ENCODE data around the gene HMCN1. TPM values are rescaled to one million over a fixed set of nuclear protein-coding genes. Genes with fewer than 3 reads are reported as not detected.

Gene HMCN1
- total RNA-seq, 4 donors from 2014 or later, result 11.6 to 95.9 (median 78.6) TPM

GRCh38 chr1:186055846-186056245 lies 321.7 kb downstream of the HMCN1 start:
- peaks cover 0 to 23% of the 10 kb centered on the region in 2 donors for H3K36me3 ChIP-seq
- no peaks in the 10 kb centered on the region for H3K27me3 ChIP-seq
- no peaks in the 10 kb centered on the region for H3K9me3 ChIP-seq
- H3K4me1 ChIP-seq, result peaks cover 0 to 23% (median 3%) of the 10 kb centered on the region in 3 donors
- no peak overlapping the region for H3K27ac ChIP-seq
- TF ChIP-seq EP300 (IDR thresholded peaks at IDR 0.05) (no peak), POLR2A (IDR thresholded peaks at IDR 0.05) (no peak), CTCF (IDR thresholded peaks at IDR 0.05) (no peak), POLR2AphosphoS5 (IDR thresholded peaks at IDR 0.05) (no peak)
- 46 to 65% methylated on average over 2 of the region's 2 CpGs for WGBS, 2 donors (ENCODE audit: low coverage in 1 of 2)
- no peak for ATAC-seq
- H3K4me3 ChIP-seq, result no peak overlapping the region

- Histone ChIP-seq H3K9me3 (no peaks in the 10 kb centered on the region), H3K4me3 (no peak overlapping the region), H3K27ac (no peak overlapping the region), H3K27me3 (no peaks in the 10 kb centered on the region), H3K4me1 (peaks cover 0 to 23% (median 3%) of the 10 kb centered on the region in 3 donors), H3K36me3 (peaks cover 0 to 23% of the 10 kb centered on the region in 2 donors)
- WGBS, 2 donors (ENCODE audit: low coverage in 1 of 2), result 80 to 100% methylated on average over 1 of the region's 1 CpG
- TF ChIP-seq POLR2AphosphoS5 (IDR thresholded peaks at IDR 0.05), result no peak
- no peak for TF ChIP-seq EP300 (IDR thresholded peaks at IDR 0.05)
- TF ChIP-seq POLR2A (IDR thresholded peaks at IDR 0.05), result no peak
- TF ChIP-seq CTCF (IDR thresholded peaks at IDR 0.05), result no peak
- ATAC-seq, result no peak
Observed at GRCh38 chr1:186057086-186057485, 322.9 kb downstream of the HMCN1 start.

GRCh38 chr1:186059311-186059710 lies 325.1 kb downstream of the HMCN1 start:
- no peak overlapping the region for H3K4me3 ChIP-seq
- H3K27ac ChIP-seq, result peak overlapping the region in 1 of 4 donors; percentile 0
- 33 to 82% methylated on average over 1 of the region's 1 CpG for WGBS, 2 donors (ENCODE audit: low coverage in 1 of 2)
- TF ChIP-seq POLR2A (IDR thresholded peaks at IDR 0.05) (no peak), CTCF (IDR thresholded peaks at IDR 0.05) (no peak), POLR2AphosphoS5 (IDR thresholded peaks at IDR 0.05) (no peak), EP300 (IDR thresholded peaks at IDR 0.05) (no peak)
- peaks cover 0 to 23% (median 3%) of the 10 kb centered on the region in 3 donors for H3K4me1 ChIP-seq
- peaks cover 0 to 16% of the 10 kb centered on the region in 2 donors for H3K36me3 ChIP-seq
- H3K9me3 ChIP-seq, result no peaks in the 10 kb centered on the region
- H3K27me3 ChIP-seq, result no peaks in the 10 kb centered on the region
- ATAC-seq, result peak; percentile 83

GRCh38 chr1:186059752-186060151 lies 325.6 kb downstream of the HMCN1 start:
- Histone ChIP-seq H3K9me3 (no peaks in the 10 kb centered on the region), H3K27me3 (no peaks in the 10 kb centered on the region), H3K27ac (peak overlapping the region in 1 of 4 donors; percentile 0), H3K4me1 (peaks cover 0 to 23% (median 3%) of the 10 kb centered on the region in 3 donors), H3K36me3 (peaks cover 0 to 12% of the 10 kb centered on the region in 2 donors), H3K4me3 (no peak overlapping the region)
- TF ChIP-seq POLR2A (IDR thresholded peaks at IDR 0.05), result no peak
- TF ChIP-seq POLR2AphosphoS5 (IDR thresholded peaks at IDR 0.05), result no peak
- ATAC-seq, result no peak
- 58 to 61% methylated on average over 4 of the region's 4 CpGs for WGBS, 2 donors (ENCODE audit: low coverage in 1 of 2)

- Histone ChIP-seq H3K4me3 (no peak overlapping the region), H3K27ac (no peak overlapping the region), H3K36me3 (peaks cover 0 to 9% of the 10 kb centered on the region in 2 donors), H3K9me3 (no peaks in the 10 kb centered on the region), H3K4me1 (peaks cover 0 to 23% (median 3%) of the 10 kb centered on the region in 3 donors), H3K27me3 (no peaks in the 10 kb centered on the region)
- ATAC-seq, result no peak
- TF ChIP-seq POLR2AphosphoS5 (IDR thresholded peaks at IDR 0.05), result no peak
- TF ChIP-seq POLR2A (IDR thresholded peaks at IDR 0.05), result no peak
- no peak for TF ChIP-seq CTCF (IDR thresholded peaks at IDR 0.05)
- no peak for TF ChIP-seq EP300 (IDR thresholded peaks at IDR 0.05)
Observed at GRCh38 chr1:186060226-186060625, 326.0 kb downstream of the HMCN1 start.
